ENCODE data around the gene PNISR. TPM values are rescaled to one million over a fixed set of nuclear protein-coding genes. Genes with fewer than 3 reads are reported as not detected.
"Not testable (repeated sequence)": the region's sequence is repeated elsewhere in the genome, so short reads cannot be mapped to it uniquely, and the experiment has no call there.

The PNISR gene, protein sequence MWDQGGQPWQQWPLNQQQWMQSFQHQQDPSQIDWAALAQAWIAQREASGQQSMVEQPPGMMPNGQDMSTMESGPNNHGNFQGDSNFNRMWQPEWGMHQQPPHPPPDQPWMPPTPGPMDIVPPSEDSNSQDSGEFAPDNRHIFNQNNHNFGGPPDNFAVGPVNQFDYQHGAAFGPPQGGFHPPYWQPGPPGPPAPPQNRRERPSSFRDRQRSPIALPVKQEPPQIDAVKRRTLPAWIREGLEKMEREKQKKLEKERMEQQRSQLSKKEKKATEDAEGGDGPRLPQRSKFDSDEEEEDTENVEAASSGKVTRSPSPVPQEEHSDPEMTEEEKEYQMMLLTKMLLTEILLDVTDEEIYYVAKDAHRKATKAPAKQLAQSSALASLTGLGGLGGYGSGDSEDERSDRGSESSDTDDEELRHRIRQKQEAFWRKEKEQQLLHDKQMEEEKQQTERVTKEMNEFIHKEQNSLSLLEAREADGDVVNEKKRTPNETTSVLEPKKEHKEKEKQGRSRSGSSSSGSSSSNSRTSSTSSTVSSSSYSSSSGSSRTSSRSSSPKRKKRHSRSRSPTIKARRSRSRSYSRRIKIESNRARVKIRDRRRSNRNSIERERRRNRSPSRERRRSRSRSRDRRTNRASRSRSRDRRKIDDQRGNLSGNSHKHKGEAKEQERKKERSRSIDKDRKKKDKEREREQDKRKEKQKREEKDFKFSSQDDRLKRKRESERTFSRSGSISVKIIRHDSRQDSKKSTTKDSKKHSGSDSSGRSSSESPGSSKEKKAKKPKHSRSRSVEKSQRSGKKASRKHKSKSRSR
- 109 TPM for total RNA-seq
- long read RNA-seq, full-length matches to known transcripts, result 51 of 122 reads
- long read RNA-seq, partial matches to known transcripts, result 34 of 122 reads
- long read RNA-seq, other reads (novel, unspliced or antisense), result 37 of 122 reads

GRCh38 chr6:99424761-99425646, at the start of gene PNISR:
Gene PNISR (minus strand): TSS chr6:99425308. CDS start chr6:99414659, 10,649 bp downstream.
- H3K27ac ChIP-seq, result peak within 1 kb of the TSS; percentile 99
- H3K9me3 ChIP-seq, result no peaks in the 10 kb centered on the region
- peaks cover 13% of the 10 kb centered on the region for H3K36me3 ChIP-seq
- intact Hi-C loops (cut with DNase I), result no loop called here
- H3K4me3 ChIP-seq, result peak within 1 kb of the TSS; percentile 79
- no peak for TF ChIP-seq CTCF (IDR thresholded peaks at IDR 0.05)
- peak; percentile 97 for ATAC-seq
- DNase-seq, result peak; percentile 86
- H3K4me1 ChIP-seq, result peaks cover 61% of the 10 kb centered on the region
- H3K27me3 ChIP-seq (ENCODE audit: low read depth), result no peaks in the 10 kb centered on the region

DNA sequence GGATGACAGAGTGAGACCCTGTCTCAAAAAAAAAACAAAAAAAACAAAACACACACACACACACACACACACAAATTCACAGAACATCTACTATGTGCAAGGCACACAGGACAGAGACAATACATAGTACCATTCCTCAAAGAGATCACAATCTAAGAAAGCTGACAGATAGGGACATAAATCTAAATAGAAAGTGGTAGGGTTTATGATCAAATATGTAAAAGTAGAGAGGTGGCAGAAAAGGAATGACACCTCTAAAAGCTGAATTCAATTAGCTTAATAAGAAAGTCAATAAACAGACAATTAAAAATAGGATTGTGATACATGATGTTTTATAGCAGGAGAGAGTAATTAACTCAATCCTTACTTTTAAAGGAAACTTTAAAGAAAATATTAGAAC, 48.6 kb upstream of the PNISR start:
- no peak overlapping the region for H3K4me3 ChIP-seq
- ATAC-seq, result no peak

DNA sequence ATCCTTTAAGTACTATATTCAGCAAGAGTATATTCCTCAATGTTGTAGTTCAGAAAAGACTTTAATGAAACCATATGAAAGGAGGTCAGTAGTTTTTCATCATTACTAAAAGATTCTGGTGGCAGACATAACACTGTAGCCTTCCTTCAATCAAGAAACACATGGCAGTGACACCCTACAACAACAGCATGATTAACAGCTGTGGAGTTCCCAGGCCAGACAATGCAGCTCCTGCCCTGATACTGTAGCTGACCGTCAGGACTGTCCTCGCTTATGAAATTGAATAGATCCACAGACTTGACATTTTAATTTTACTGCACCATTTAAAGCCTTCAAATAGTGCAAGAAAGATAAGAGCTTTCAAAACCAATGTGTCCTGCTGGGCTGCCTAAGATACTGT, 46.5 kb upstream of the PNISR start:
- Histone ChIP-seq H3K4me3 (no peak overlapping the region), H3K36me3 (peaks cover 15% of the 10 kb centered on the region), H3K9me3 (no peaks in the 10 kb centered on the region), H3K27ac (no peak overlapping the region), H3K4me1 (no peaks in the 10 kb centered on the region), H3K27me3 (ENCODE audit: low read depth) (no peaks in the 10 kb centered on the region)
- intact Hi-C loops (cut with DNase I), result no loop called here
- no peak for TF ChIP-seq CTCF (IDR thresholded peaks at IDR 0.05)
- ATAC-seq, result no peak
- no peak for DNase-seq

More for the DNA sequence above, 48.6 kb upstream of the PNISR start:
- H3K9me3 ChIP-seq, result no peaks in the 10 kb centered on the region
- H3K36me3 ChIP-seq, result peaks cover 15% of the 10 kb centered on the region
- TF ChIP-seq CTCF (IDR thresholded peaks at IDR 0.05), result no peak
- no peak for DNase-seq
- H3K4me1 ChIP-seq, result no peaks in the 10 kb centered on the region
- H3K27me3 ChIP-seq (ENCODE audit: low read depth), result no peaks in the 10 kb centered on the region
- intact Hi-C loops (cut with DNase I), result no loop called here
- H3K27ac ChIP-seq, result no peak overlapping the region

- ATAC-seq, result peak in 1 of 2 donors; percentile 48
- no peaks in the 10 kb centered on the region for H3K36me3 ChIP-seq
Measured at GRCh38 chr6:99467509-99468106, 42.5 kb upstream of the PNISR start.

GRCh38 chr6:99459133-99459532, 34.0 kb upstream of the PNISR start:
- ATAC-seq; H3K4me1 ChIP-seq; DNase-seq; H3K36me3 ChIP-seq; H3K27me3 ChIP-seq (ENCODE audit: low read depth); H3K9me3 ChIP-seq; intact Hi-C loops (cut with DNase I); H3K27ac ChIP-seq; H3K4me3 ChIP-seq: not testable (repeated sequence)

More at GRCh38 chr6:99467509-99468106, 42.5 kb upstream of the PNISR start:
- H3K9me3 ChIP-seq, result no peaks in the 10 kb centered on the region
- no peak overlapping the region for H3K4me3 ChIP-seq
- TF ChIP-seq CTCF (IDR thresholded peaks at IDR 0.05), result peak; percentile 65
- H3K27ac ChIP-seq, result no peak overlapping the region
- H3K27me3 ChIP-seq (ENCODE audit: low read depth), result no peaks in the 10 kb centered on the region
- H3K4me1 ChIP-seq, result no peaks in the 10 kb centered on the region
- intact Hi-C loops (cut with DNase I), result loop anchor here (10.0 kb wide), 1 partner anchor 287 kb away; no protein-coding TSS in a partner anchor
- no peak for DNase-seq

Measured in lower lobe of right lung (tissue), 2 donors.